Loucy (cell line): ENCODE measurements around the gene ADCY4.

Experiments
- H2AFZ ChIP-seq: fragments of 200-600 bp; sonication (generic); 2 replicates; pipeline ENCODE4 v1.6.0; 2016; ENCODE audit warnings: antibody characterized with exemption, mild to moderate bottlenecking, low read length, moderate library complexity
- H3F3A ChIP-seq: fragments of 200-600 bp; 2 replicates; pipeline ENCODE4 v1.6.0; 2016; ENCODE audit warnings: antibody characterized with exemption, low read depth, mild to moderate bottlenecking
- H3K27me3 ChIP-seq: fragments of 200-600 bp; sonication (generic); 2 replicates; pipeline ENCODE4 v1.6.1; 2014; ENCODE audit warnings: low read length, mild to moderate bottlenecking; ENCODE audit not compliant: insufficient read depth, poor library complexity, severe bottlenecking
- H3K36me3 ChIP-seq: fragments of 200-600 bp; sonication (generic); 2 replicates; pipeline ENCODE4 v1.6.1; 2016; ENCODE audit warnings: low read length; ENCODE audit not compliant: insufficient read depth
- H3K4me1 ChIP-seq: fragments of 200-600 bp; sonication (generic); 2 replicates; pipeline ENCODE4 v1.5.1; 2014; ENCODE audit warnings: low read length, mild to moderate bottlenecking; ENCODE audit not compliant: insufficient read depth, poor library complexity, severe bottlenecking
- H3K4me2 ChIP-seq: fragments of 200-600 bp; sonication (generic); 2 replicates; pipeline ENCODE4 v1.6.0; 2014; ENCODE audit warnings: antibody characterized with exemption, low read length, low read depth, mild to moderate bottlenecking; ENCODE audit not compliant: poor library complexity, severe bottlenecking
- H3K4me3 ChIP-seq: fragments of 200-600 bp; sonication (generic); 2 replicates; pipeline ENCODE4 v1.5.1; 2014; ENCODE audit warnings: low read length, mild to moderate bottlenecking, mixed read lengths; ENCODE audit not compliant: poor library complexity, severe bottlenecking
- H3K79me2 ChIP-seq: fragments of 200-600 bp; sonication (generic); 2 replicates; pipeline ENCODE4 v1.6.1; 2014; ENCODE audit warnings: low read length; ENCODE audit not compliant: insufficient read depth
- H3K9ac ChIP-seq: fragments of 200-600 bp; sonication (generic); 2 replicates; pipeline ENCODE4 v1.6.0; 2014; ENCODE audit warnings: mild to moderate bottlenecking, low read depth, low read length, moderate library complexity; ENCODE audit not compliant: poor library complexity, severe bottlenecking
- H3K9me2 ChIP-seq: fragments of 200-600 bp; sonication (generic); replicated peaks from 2 replicates; pipeline ENCODE4 v1.6.1; 2016; ENCODE audit warnings: low read depth, low read length, mixed read lengths
- H3K9me3 ChIP-seq: fragments of 200-600 bp; sonication (generic); 2 replicates; pipeline ENCODE4 v1.6.1; 2014; ENCODE audit warnings: mild to moderate bottlenecking, antibody characterized with exemption, low read length, low read depth; ENCODE audit not compliant: insufficient read depth
- H4K20me1 ChIP-seq: fragments of 200-600 bp; sonication (generic); 2 replicates; pipeline ENCODE4 v1.6.0; 2014; ENCODE audit warnings: antibody characterized with exemption, low read length, mild to moderate bottlenecking; ENCODE audit not compliant: insufficient read depth, poor library complexity, severe bottlenecking
- CTCF ChIP-seq: fragments of 200-600 bp; sonication (generic); conservative IDR thresholded peaks from 2 replicates; pipeline ENCODE4 v1.5.1; 2014; ENCODE audit warnings: mild to moderate bottlenecking, antibody characterized with exemption, low read length
- EZH2phosphoT487 ChIP-seq: fragments of 200-600 bp; IDR thresholded peaks from 2 replicates; pipeline ENCODE4 v1.6.1; 2018; ENCODE audit warnings: antibody characterized with exemption, mild to moderate bottlenecking, moderate library complexity, borderline replicate concordance

The ADCY4 gene

GRCh38 chr14:24291446-24292117 lies 43.3 kb downstream of the ADCY4 start:
- H3K4me3 ChIP-seq, result no peak overlapping the region
- no peaks in the 10 kb centered on the region for H3K4me1 ChIP-seq
- no peaks in the 10 kb centered on the region for H4K20me1 ChIP-seq
- no peak for TF ChIP-seq EZH2phosphoT487
- no peak for TF ChIP-seq CTCF
- no peaks in the 10 kb centered on the region for H3K79me2 ChIP-seq
- no peaks in the 10 kb centered on the region for H3K9me2 ChIP-seq
- no peaks in the 10 kb centered on the region for H3K27me3 ChIP-seq
- no peaks in the 10 kb centered on the region for H3F3A ChIP-seq
- H2AFZ ChIP-seq, result no peak overlapping the region
- no peaks in the 10 kb centered on the region for H3K9me3 ChIP-seq
- H3K36me3 ChIP-seq, result peaks cover 4% of the 10 kb centered on the region; the same call in 1 of the 2 replicates
- no peak overlapping the region for H3K9ac ChIP-seq
- no peak overlapping the region for H3K4me2 ChIP-seq

- TF ChIP-seq EZH2phosphoT487 (no peak), CTCF (no peak)
- no peaks in the 10 kb centered on the region for H3K9me3 ChIP-seq
- H3K79me2 ChIP-seq, result no peaks in the 10 kb centered on the region
- no peak overlapping the region for H2AFZ ChIP-seq
- H3K36me3 ChIP-seq, result peaks cover 4% of the 10 kb centered on the region; the same call in 1 of the 2 replicates
- H3K4me2 ChIP-seq, result no peak overlapping the region
- no peak overlapping the region for H3K9ac ChIP-seq
- no peaks in the 10 kb centered on the region for H3K9me2 ChIP-seq
- H3F3A ChIP-seq, result no peaks in the 10 kb centered on the region
- no peaks in the 10 kb centered on the region for H3K4me1 ChIP-seq
- H3K27me3 ChIP-seq, result no peaks in the 10 kb centered on the region
- H3K4me3 ChIP-seq, result no peak overlapping the region
- H4K20me1 ChIP-seq, result no peaks in the 10 kb centered on the region
Measured at GRCh38 chr14:24290746-24291145, 44.1 kb downstream of the ADCY4 start.

DNA sequence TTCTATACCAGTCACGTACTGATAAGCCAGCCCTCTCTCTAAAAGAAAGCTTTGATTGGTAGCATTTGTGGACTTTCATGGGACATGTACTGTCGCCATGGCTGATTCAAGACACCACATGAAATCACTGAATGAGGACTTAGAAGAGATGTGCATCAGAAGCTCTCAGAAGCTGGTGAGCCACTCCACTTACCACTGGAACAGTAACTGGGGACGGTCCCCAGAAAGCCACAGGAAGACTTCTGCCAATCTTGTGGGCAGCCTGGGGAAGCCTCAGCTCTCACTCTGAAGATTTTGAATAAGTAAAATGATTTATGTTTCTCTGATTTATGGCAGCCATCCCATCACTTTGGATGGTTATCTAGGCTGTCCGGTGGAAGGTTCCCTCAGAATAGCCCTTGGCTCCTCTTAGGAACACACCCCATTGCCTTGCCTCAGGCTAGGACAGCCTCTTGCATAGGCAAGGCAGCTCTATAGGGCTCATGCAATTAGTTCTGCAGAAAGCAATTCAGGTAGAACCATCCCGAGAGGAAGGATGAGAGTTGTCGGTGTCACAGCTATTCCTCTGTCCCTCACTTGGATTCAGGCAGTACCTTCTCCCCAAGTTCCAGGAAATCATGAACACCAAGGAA lies 45.1 kb downstream of the ADCY4 start:
- H4K20me1 ChIP-seq, result no peaks in the 10 kb centered on the region
- no peaks in the 10 kb centered on the region for H3K4me1 ChIP-seq
- no peak overlapping the region for H2AFZ ChIP-seq
- no peaks in the 10 kb centered on the region for H3F3A ChIP-seq
- H3K79me2 ChIP-seq, result no peaks in the 10 kb centered on the region
- no peak for TF ChIP-seq CTCF
- no peak for TF ChIP-seq EZH2phosphoT487
- no peaks in the 10 kb centered on the region for H3K9me2 ChIP-seq
- no peaks in the 10 kb centered on the region for H3K9me3 ChIP-seq
- no peaks in the 10 kb centered on the region for H3K27me3 ChIP-seq
- no peak overlapping the region for H3K9ac ChIP-seq
- peaks cover 4% of the 10 kb centered on the region; the same call in 1 of the 2 replicates for H3K36me3 ChIP-seq
- H3K4me3 ChIP-seq, result no peak overlapping the region
- no peak overlapping the region for H3K4me2 ChIP-seq
